Spleen (tissue), 11 donors: Measurements from ENCODE around the gene CPT1A. TPM values are rescaled to one million over a fixed set of nuclear protein-coding genes. Genes with fewer than 3 reads are reported as not detected.
A peak's percentile ranks its signal among the peaks of the same experiment; 100 is the strongest.

ENCODE experiments used
- DNase-seq: peaks from one replicate; pipeline ENCODE4 v3.0.0-alpha.2; 2020
- H3K27ac ChIP-seq, 8 donors: fragments of 200-600 bp; sonication (generic) in 7 of 8; 1 replicate in 4 of 8; 2 replicates in 4 of 8; pipeline versions ENCODE4 v1.5.0 to v1.8.0; 2016 to 2021; ENCODE audit warnings: inconsistent platforms in 4 of 8, mild to moderate bottlenecking in 4 of 8, moderate library complexity in 1 of 8
- H3K27me3 ChIP-seq, 7 donors: fragments of 200-600 bp; sonication (generic) in 6 of 7; replicated peaks in 1 of 7; 1 replicate in 4 of 7; 2 replicates in 3 of 7; pipeline versions ENCODE4 v1.5.0 to v1.8.0; 2016 to 2021; ENCODE audit warnings: inconsistent platforms in 3 of 7, mild to moderate bottlenecking in 1 of 7
- H3K36me3 ChIP-seq, 6 donors: fragments of 200-600 bp; sonication (generic) in 5 of 6; 1 replicate in 4 of 6; 2 replicates in 2 of 6; pipeline versions ENCODE4 v1.5.0 to v1.8.0; 2016 to 2021; ENCODE audit warnings: inconsistent platforms in 2 of 6
- H3K4me1 ChIP-seq, 6 donors: fragments of 200-600 bp; sonication (generic) in 5 of 6; 1 replicate in 3 of 6; 2 replicates in 3 of 6; pipeline versions ENCODE4 v1.5.0 to v1.8.0; 2016 to 2021; ENCODE audit warnings: inconsistent platforms in 3 of 6
- H3K4me3 ChIP-seq, 8 donors: fragments of 200-600 bp; sonication (generic) in 7 of 8; 1 replicate in 4 of 8; 2 replicates in 4 of 8; pipeline versions ENCODE4 v1.5.0 to v1.8.0; 2016 to 2021; ENCODE audit warnings: inconsistent platforms in 4 of 8, mild to moderate bottlenecking in 4 of 8, moderate library complexity in 2 of 8
- H3K9me3 ChIP-seq, 8 donors: fragments of 200-600 bp; sonication (generic) in 7 of 8; 1 replicate in 4 of 8; 2 replicates in 4 of 8; pipeline versions ENCODE4 v1.5.0 to v1.8.0; 2016 to 2021; ENCODE audit warnings: inconsistent platforms in 4 of 8
- POLR2A ChIP-seq, 3 donors: fragments of 450-650 bp; IDR thresholded peaks; one replicate each; pipeline ENCODE4 v1.5.1; 2017; ENCODE audit warnings: antibody characterized with exemption in 3 of 3, mild to moderate bottlenecking in 1 of 3
- POLR2AphosphoS5 ChIP-seq, 3 donors: sonication (generic); formaldehyde crosslinking; IDR thresholded peaks; one replicate each; pipeline ENCODE4 v1.5.1; 2017; ENCODE audit warnings: antibody characterized with exemption in 3 of 3
- WGBS, 5 donors: extraction: QIAGEN DNeasy Blood & Tissue Kit in 3 of 5; methylation state at CpG; one replicate each; pipeline versions ENCODE4 v1.1.5 to v1.1.7; 2013 to 2018; 5-methylcytosine and 5-hydroxymethylcytosine counted together
- intact Hi-C: fragments of 100-400 bp; cut with DNase I; formaldehyde crosslinking; loops from one replicate; pipeline ENCODE4 v1.15.0; 2023; ENCODE audit warnings: low total_unique reads
- polyA plus RNA-seq, 3 donors: library from polyadenylated mRNA; stranded (reverse); fragments of 200-250 nt; gene quantifications; one replicate each; pipeline ENCODE4 v1.2.1, GENCODE V29; 2013
- total RNA-seq, 7 donors: library from RNA; depleted of rRNA in 3 of 7; stranded (reverse); fragments of >200 nt in 3 of 7; fragmentation: NEBNext Ultra II Directional in 4 of 7; extraction: Animal tissue kit (Norgen Biotek cat#: 25700) in 4 of 7; gene quantifications; one replicate each; pipeline versions ENCODE4 v1.1.0 to v1.2.1, GENCODE V29; 2016 to 2021
- TF ChIP-seq, protein P1 (sequence below), 11 experiments: fragments of 200-600 bp in 7 of 11; fragments of 450-650 bp in 4 of 11; sonication (generic) in 4 of 11; IDR thresholded peaks in 8 of 11; conservative IDR thresholded peaks in 3 of 11; 1 replicate in 7 of 11; 2 replicates in 4 of 11; pipeline versions ENCODE4 v1.4.0 to v1.8.0; 2016 to 2021; ENCODE audit warnings: antibody characterized with exemption in 11 of 11, inconsistent platforms in 4 of 11, mild to moderate bottlenecking in 1 of 11
- donor health status: healthy with polysubstance abuse.
- donor health status: DM: no; HTN: no; CAD: no; lungs with moderate emphysema.
- donor health status: DM: no; HTN: no; CAD: no.
- donor health status: Bipolar disorder and iron deficiency.
- donor health status: healthy.
- donor health status: DM: no; HTN: no; CAD: no.
- donor health status: DM: yes; HTN: yes; CAD: no.

The CPT1A gene
- total and polyA plus RNA-seq, 10 donors: 6.7 to 118 (median 69.4) TPM

DNA sequence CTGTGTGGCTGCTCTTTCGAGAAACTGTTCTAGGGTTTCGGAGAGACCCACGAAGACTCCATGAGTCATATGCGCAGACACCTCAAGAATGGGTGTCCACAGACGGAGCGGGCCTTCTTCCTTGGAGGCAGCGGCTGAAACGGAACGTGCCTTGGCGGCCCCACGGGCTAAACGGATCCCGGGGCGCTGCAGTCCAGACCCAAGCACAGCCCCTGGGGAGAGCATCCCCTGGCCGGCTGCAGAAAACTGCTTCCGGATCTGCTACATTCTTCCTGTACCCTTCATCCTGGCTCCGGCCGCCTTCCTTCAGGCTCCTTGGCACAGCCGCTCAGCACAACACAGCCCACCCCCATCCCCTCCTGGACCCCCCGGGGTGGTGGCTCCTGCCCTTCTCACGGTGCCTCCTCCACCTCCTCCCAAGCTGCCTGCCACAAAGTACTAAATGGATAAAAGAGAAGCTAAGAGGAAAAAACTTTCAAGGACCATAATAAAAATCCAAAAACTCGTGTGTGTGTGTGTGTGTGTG lies 25.4 kb downstream of the CPT1A start:
- DNase-seq: peak; percentile 75
- Histone ChIP-seq H3K36me3 (peaks cover 0 to 67% (median 36%) of the 10 kb centered on the region in 6 donors), H3K9me3 (no peaks in the 10 kb centered on the region), H3K27me3 (no peaks in the 10 kb centered on the region), H3K27ac (peak overlapping the region in 1 of 8 donors; percentile 66), H3K4me3 (no peak overlapping the region), H3K4me1 (peaks cover 0 to 70% (median 29%) of the 10 kb centered on the region in 6 donors)
- WGBS, 5 donors: 89 to 93% (median 92%) methylated on average over 21 to 22 of the region's 22 CpGs
- no peak for TF ChIP-seq POLR2AphosphoS5 (IDR thresholded peaks at IDR 0.05)
- TF ChIP-seq, protein P1, sequence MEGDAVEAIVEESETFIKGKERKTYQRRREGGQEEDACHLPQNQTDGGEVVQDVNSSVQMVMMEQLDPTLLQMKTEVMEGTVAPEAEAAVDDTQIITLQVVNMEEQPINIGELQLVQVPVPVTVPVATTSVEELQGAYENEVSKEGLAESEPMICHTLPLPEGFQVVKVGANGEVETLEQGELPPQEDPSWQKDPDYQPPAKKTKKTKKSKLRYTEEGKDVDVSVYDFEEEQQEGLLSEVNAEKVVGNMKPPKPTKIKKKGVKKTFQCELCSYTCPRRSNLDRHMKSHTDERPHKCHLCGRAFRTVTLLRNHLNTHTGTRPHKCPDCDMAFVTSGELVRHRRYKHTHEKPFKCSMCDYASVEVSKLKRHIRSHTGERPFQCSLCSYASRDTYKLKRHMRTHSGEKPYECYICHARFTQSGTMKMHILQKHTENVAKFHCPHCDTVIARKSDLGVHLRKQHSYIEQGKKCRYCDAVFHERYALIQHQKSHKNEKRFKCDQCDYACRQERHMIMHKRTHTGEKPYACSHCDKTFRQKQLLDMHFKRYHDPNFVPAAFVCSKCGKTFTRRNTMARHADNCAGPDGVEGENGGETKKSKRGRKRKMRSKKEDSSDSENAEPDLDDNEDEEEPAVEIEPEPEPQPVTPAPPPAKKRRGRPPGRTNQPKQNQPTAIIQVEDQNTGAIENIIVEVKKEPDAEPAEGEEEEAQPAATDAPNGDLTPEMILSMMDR (IDR thresholded peaks at IDR 0.05 in 8 of 11, conservative IDR thresholded peaks at IDR 0.05 in 3 of 11): no peak
- intact Hi-C loops: no loop called here

DNA sequence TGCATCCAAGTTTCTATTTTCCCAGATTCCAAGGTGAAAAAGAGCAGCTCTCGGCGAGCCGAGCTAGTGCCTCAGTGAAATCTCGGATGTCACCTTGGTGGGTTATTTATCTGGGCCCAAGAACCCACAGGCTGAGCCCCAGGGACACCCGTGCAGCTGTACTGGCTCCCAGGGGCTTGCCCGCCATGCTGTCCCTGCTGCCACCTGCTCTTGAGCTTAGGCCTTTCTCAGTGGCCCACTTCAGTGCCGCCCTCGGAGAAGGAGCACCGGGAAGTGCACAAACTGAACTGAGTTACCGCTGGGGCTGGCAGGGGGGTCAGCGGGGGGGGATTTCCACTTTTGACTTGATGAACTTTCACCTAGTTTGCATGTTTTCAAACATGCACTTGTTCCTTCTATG lies 27.9 kb downstream of the CPT1A start:
- Histone ChIP-seq H3K4me3 (peak overlapping the region in 1 of 8 donors; percentile 9), H3K27me3 (no peaks in the 10 kb centered on the region), H3K9me3 (no peaks in the 10 kb centered on the region), H3K27ac (peak overlapping the region in 1 of 8 donors; percentile 64), H3K4me1 (peaks cover 0 to 77% (median 28%) of the 10 kb centered on the region in 6 donors), H3K36me3 (peaks cover 0 to 87% (median 48%) of the 10 kb centered on the region in 6 donors)
- intact Hi-C loops: no loop called here
- 65 to 82% (median 74%) methylated on average over 10 to 11 of the region's 11 CpGs for WGBS, 5 donors
- DNase-seq: peak; percentile 82
- no peak for TF ChIP-seq POLR2A (IDR thresholded peaks at IDR 0.05)
- TF ChIP-seq, protein P1 (IDR thresholded peaks at IDR 0.05 in 8 of 11, conservative IDR thresholded peaks at IDR 0.05 in 3 of 11): no peak
- peak; percentile 36 to 60 (median 46) for TF ChIP-seq POLR2AphosphoS5 (IDR thresholded peaks at IDR 0.05)

DNA sequence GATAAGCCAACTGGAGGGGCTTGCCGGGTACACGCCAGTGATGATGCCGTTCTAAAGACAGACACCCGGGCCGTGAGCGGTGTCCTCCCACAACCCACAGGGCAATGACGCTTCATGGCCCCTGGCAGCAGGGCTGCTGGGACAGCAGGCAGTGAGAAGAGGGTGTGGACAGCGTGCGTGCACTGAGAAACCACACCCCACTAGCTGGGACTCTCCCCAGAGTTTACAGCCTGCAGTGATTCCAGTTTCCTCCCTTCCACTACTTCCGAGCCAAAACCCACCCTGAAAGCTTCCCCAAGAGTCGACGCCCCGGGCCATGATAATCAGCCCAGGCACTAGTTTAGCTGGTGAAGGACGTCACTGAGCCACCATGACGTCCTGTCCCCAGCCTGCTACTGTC lies 29.2 kb downstream of the CPT1A start:
- Histone ChIP-seq H3K4me1 (peaks cover 0 to 64% (median 19%) of the 10 kb centered on the region in 6 donors), H3K4me3 (no peak overlapping the region), H3K36me3 (peaks cover 0 to 88% (median 52%) of the 10 kb centered on the region in 6 donors), H3K27ac (peak overlapping the region in 1 of 8 donors; percentile 23), H3K27me3 (no peaks in the 10 kb centered on the region), H3K9me3 (no peaks in the 10 kb centered on the region)
- intact Hi-C loops: no loop called here
- TF ChIP-seq, protein P1 (IDR thresholded peaks at IDR 0.05 in 8 of 11, conservative IDR thresholded peaks at IDR 0.05 in 3 of 11): no peak
- TF ChIP-seq POLR2AphosphoS5 (IDR thresholded peaks at IDR 0.05): peak in 1 of 3 donors; percentile 29
- no peak for DNase-seq
- 72 to 88% (median 82%) methylated on average over 14 to 15 of the region's 15 CpGs for WGBS, 5 donors

DNA sequence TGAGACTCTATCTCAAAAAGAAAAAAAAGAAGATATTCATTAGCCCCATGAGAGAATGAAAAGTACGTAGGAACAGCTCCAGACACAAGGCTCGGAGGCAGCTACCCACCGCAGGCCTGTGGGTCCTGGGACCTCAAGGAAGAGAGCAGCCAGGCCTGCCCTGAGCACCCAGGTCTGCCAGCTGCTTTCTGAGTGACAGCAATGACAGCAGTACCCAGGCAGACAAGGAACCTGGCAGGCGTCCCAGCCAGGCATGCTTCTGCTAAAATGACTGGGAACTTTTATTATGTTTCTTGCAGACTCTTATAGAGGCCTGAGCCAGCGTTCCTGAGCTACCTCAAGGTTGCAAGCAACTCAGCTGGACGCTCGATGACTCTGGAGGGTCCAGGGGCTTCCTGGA lies 31.6 kb downstream of the CPT1A start:
- Histone ChIP-seq H3K27me3 (no peaks in the 10 kb centered on the region), H3K36me3 (peaks cover 0 to 98% (median 70%) of the 10 kb centered on the region in 6 donors), H3K4me1 (peaks cover 0 to 46% (median 10%) of the 10 kb centered on the region in 6 donors), H3K9me3 (no peaks in the 10 kb centered on the region), H3K4me3 (no peak overlapping the region), H3K27ac (peak overlapping the region in 5 of 8 donors; percentile 22 to 39 (median 33))
- no peak for DNase-seq
- intact Hi-C loops: no loop called here
- WGBS, 5 donors: 69 to 89% (median 80%) methylated on average over 7 of the region's 7 CpGs
- TF ChIP-seq POLR2AphosphoS5 (IDR thresholded peaks at IDR 0.05): peak in 2 of 3 donors; percentile 16 to 32
- no peak for TF ChIP-seq POLR2A (IDR thresholded peaks at IDR 0.05)
